ENCODE results near the gene LIN7A.
"Not testable (repeated sequence)": the region's sequence is repeated elsewhere in the genome, so short reads cannot be mapped to it uniquely, and the experiment has no call there.

Gene LIN7A

GRCh38 chr12:80788407-80788806 is 149.3 kb downstream of the LIN7A start:
- not testable (repeated sequence) for H3K4me1 Mint-ChIP-seq; H3K27ac Mint-ChIP-seq; H3K36me3 Mint-ChIP-seq (ENCODE audit: low read depth); H3K4me3 Mint-ChIP-seq; DNase-seq; H3K9me3 Mint-ChIP-seq; H3K27me3 Mint-ChIP-seq; ATAC-seq

- H3K27me3 Mint-ChIP-seq; ATAC-seq; H3K4me1 Mint-ChIP-seq; H3K36me3 Mint-ChIP-seq (ENCODE audit: low read depth); H3K4me3 Mint-ChIP-seq; H3K9me3 Mint-ChIP-seq; DNase-seq; H3K27ac Mint-ChIP-seq: not testable (repeated sequence)
Observed at GRCh38 chr12:80782963-80783470, 154.7 kb downstream of the LIN7A start.

- Mint-ChIP-seq H3K4me3 (no peak overlapping the region), H3K36me3 (ENCODE audit: low read depth) (no peaks in the 10 kb centered on the region)
Observed at GRCh38 chr12:80781313-80781712, 156.4 kb downstream of the LIN7A start.

GRCh38 chr12:80780746-80781145 is 157.0 kb downstream of the LIN7A start:
- Mint-ChIP-seq H3K4me1 (peaks cover 3% of the 10 kb centered on the region), H3K4me3 (no peak overlapping the region), H3K9me3 (peaks cover 5% of the 10 kb centered on the region), H3K36me3 (ENCODE audit: low read depth) (no peaks in the 10 kb centered on the region), H3K27me3 (no peaks in the 10 kb centered on the region), H3K27ac (no peak overlapping the region)
- ATAC-seq (no peak), DNase-seq (no peak)

More at GRCh38 chr12:80781313-80781712, 156.4 kb downstream of the LIN7A start:
- DNase-seq (no peak), ATAC-seq (no peak)
- Mint-ChIP-seq H3K9me3 (peaks cover 5% of the 10 kb centered on the region), H3K27me3 (no peaks in the 10 kb centered on the region), H3K27ac (no peak overlapping the region), H3K4me1 (peaks cover 3% of the 10 kb centered on the region)

- Mint-ChIP-seq H3K4me1 (peaks cover 3% of the 10 kb centered on the region), H3K27ac (no peak overlapping the region), H3K4me3 (no peak overlapping the region)
Observed at GRCh38 chr12:80778005-80778541, 159.7 kb downstream of the LIN7A start.

GRCh38 chr12:80777587-80777986 is 160.1 kb downstream of the LIN7A start:
- ATAC-seq: no peak
- DNase-seq: no peak
- no peak overlapping the region for H3K4me3 Mint-ChIP-seq
- peaks cover 11% of the 10 kb centered on the region for H3K9me3 Mint-ChIP-seq
- H3K27ac Mint-ChIP-seq: no peak overlapping the region
- peaks cover 3% of the 10 kb centered on the region for H3K4me1 Mint-ChIP-seq
- no peaks in the 10 kb centered on the region for H3K27me3 Mint-ChIP-seq
- H3K36me3 Mint-ChIP-seq (ENCODE audit: low read depth): no peaks in the 10 kb centered on the region

More at GRCh38 chr12:80778005-80778541, 159.7 kb downstream of the LIN7A start:
- H3K36me3 Mint-ChIP-seq (ENCODE audit: low read depth): no peaks in the 10 kb centered on the region
- DNase-seq: peak; percentile 10
- ATAC-seq: peak; percentile 73
- H3K9me3 Mint-ChIP-seq: peaks cover 6% of the 10 kb centered on the region
- no peaks in the 10 kb centered on the region for H3K27me3 Mint-ChIP-seq

GRCh38 chr12:80776706-80777105 is 161.0 kb downstream of the LIN7A start:
- DNase-seq (no peak), ATAC-seq (no peak)
- peaks cover 15% of the 10 kb centered on the region for H3K9me3 Mint-ChIP-seq
- no peaks in the 10 kb centered on the region for H3K36me3 Mint-ChIP-seq (ENCODE audit: low read depth)
- H3K27ac Mint-ChIP-seq: no peak overlapping the region
- H3K4me3 Mint-ChIP-seq: no peak overlapping the region
- H3K4me1 Mint-ChIP-seq: peaks cover 3% of the 10 kb centered on the region
- H3K27me3 Mint-ChIP-seq: no peaks in the 10 kb centered on the region

- no peak for ATAC-seq
- Mint-ChIP-seq H3K27me3 (no peaks in the 10 kb centered on the region), H3K4me3 (no peak overlapping the region), H3K36me3 (ENCODE audit: low read depth) (no peaks in the 10 kb centered on the region), H3K9me3 (peaks cover 10% of the 10 kb centered on the region), H3K4me1 (no peaks in the 10 kb centered on the region), H3K27ac (no peak overlapping the region)
- DNase-seq: no peak
Observed at GRCh38 chr12:80770958-80771357, 166.8 kb downstream of the LIN7A start.

- DNase-seq: no peak
- Mint-ChIP-seq H3K27ac (no peak overlapping the region), H3K36me3 (ENCODE audit: low read depth) (no peaks in the 10 kb centered on the region), H3K4me3 (no peak overlapping the region), H3K4me1 (no peaks in the 10 kb centered on the region), H3K27me3 (no peaks in the 10 kb centered on the region), H3K9me3 (peaks cover 10% of the 10 kb centered on the region)
- ATAC-seq: no peak
Observed at GRCh38 chr12:80769553-80770140, 168.1 kb downstream of the LIN7A start.

GRCh38 chr12:80766897-80767296 is 170.8 kb downstream of the LIN7A start:
- ATAC-seq (no peak), DNase-seq (no peak)
- H3K4me3 Mint-ChIP-seq: no peak overlapping the region
- no peaks in the 10 kb centered on the region for H3K4me1 Mint-ChIP-seq
- H3K9me3 Mint-ChIP-seq: peaks cover 3% of the 10 kb centered on the region
- no peak overlapping the region for H3K27ac Mint-ChIP-seq
- no peaks in the 10 kb centered on the region for H3K27me3 Mint-ChIP-seq
- no peaks in the 10 kb centered on the region for H3K36me3 Mint-ChIP-seq (ENCODE audit: low read depth)

- no peak overlapping the region for H3K4me3 Mint-ChIP-seq
- no peaks in the 10 kb centered on the region for H3K4me1 Mint-ChIP-seq
- H3K9me3 Mint-ChIP-seq: no peaks in the 10 kb centered on the region
- H3K36me3 Mint-ChIP-seq (ENCODE audit: low read depth): no peaks in the 10 kb centered on the region
- H3K27ac Mint-ChIP-seq: no peak overlapping the region
- ATAC-seq (no peak), DNase-seq (no peak)
- H3K27me3 Mint-ChIP-seq: no peaks in the 10 kb centered on the region
Observed at GRCh38 chr12:80766210-80766609, 171.5 kb downstream of the LIN7A start.

GRCh38 chr12:80763874-80764273 is 173.9 kb downstream of the LIN7A start:
- H3K4me3 Mint-ChIP-seq: no peak overlapping the region
- no peaks in the 10 kb centered on the region for H3K36me3 Mint-ChIP-seq (ENCODE audit: low read depth)
- DNase-seq (no peak), ATAC-seq (no peak)
- H3K4me1 Mint-ChIP-seq: no peaks in the 10 kb centered on the region
- H3K27ac Mint-ChIP-seq: no peak overlapping the region
- no peaks in the 10 kb centered on the region for H3K27me3 Mint-ChIP-seq
- no peaks in the 10 kb centered on the region for H3K9me3 Mint-ChIP-seq

- DNase-seq: no peak
- Mint-ChIP-seq H3K4me1 (no peaks in the 10 kb centered on the region), H3K27me3 (no peaks in the 10 kb centered on the region), H3K36me3 (ENCODE audit: low read depth) (no peaks in the 10 kb centered on the region), H3K4me3 (no peak overlapping the region), H3K9me3 (peaks cover 3% of the 10 kb centered on the region), H3K27ac (no peak overlapping the region)
- ATAC-seq: no peak
Observed at GRCh38 chr12:80761838-80762237, 175.9 kb downstream of the LIN7A start.

- H3K36me3 Mint-ChIP-seq (ENCODE audit: low read depth): no peaks in the 10 kb centered on the region
Observed at GRCh38 chr12:80756875-80757274, 180.9 kb downstream of the LIN7A start.

GRCh38 chr12:80754274-80754673 is 183.5 kb downstream of the LIN7A start:
- Mint-ChIP-seq H3K9me3 (peaks cover 8% of the 10 kb centered on the region), H3K4me3 (no peak overlapping the region), H3K36me3 (ENCODE audit: low read depth) (no peaks in the 10 kb centered on the region)

More at GRCh38 chr12:80756875-80757274, 180.9 kb downstream of the LIN7A start:
- H3K9me3 Mint-ChIP-seq: peaks cover 8% of the 10 kb centered on the region
- H3K4me1 Mint-ChIP-seq: no peaks in the 10 kb centered on the region
- no peak overlapping the region for H3K27ac Mint-ChIP-seq
- DNase-seq (no peak), ATAC-seq (no peak)
- H3K27me3 Mint-ChIP-seq: no peaks in the 10 kb centered on the region
- no peak overlapping the region for H3K4me3 Mint-ChIP-seq

More at GRCh38 chr12:80754274-80754673, 183.5 kb downstream of the LIN7A start:
- Mint-ChIP-seq H3K27ac (no peak overlapping the region), H3K27me3 (no peaks in the 10 kb centered on the region), H3K4me1 (no peaks in the 10 kb centered on the region)
- DNase-seq (no peak), ATAC-seq (no peak)

Data from activated naive CD8-positive, alpha-beta T cell treated with anti-CD3 and anti-CD28 coated beads, Interleukin-2, amount 50 U/mL, for 24 hours (primary cell).